PC-9 (cell line): ENCODE results near the gene HSF4. TPM values are rescaled to one million over a fixed set of nuclear protein-coding genes. Genes with fewer than 3 reads are reported as not detected.

Experiments used
- BruUV-seq: library from RNA; stranded (reverse); fragments of 400-500 nt; replicated peaks from 2 replicates; lab custom pipeline; 2021; lab: Mats Ljungman, UMichigan
- CTCF ChIA-PET: fragments of 300-600 bp; sonication (Branson Sonifier 250); formaldehyde crosslinking; loops from one replicate; lab custom pipeline; 2022; ENCODE audit warnings: antibody characterized with exemption; lab: Charles Lee
- POLR2A ChIA-PET: fragments of 300-600 bp; sonication (Branson Sonifier 250); formaldehyde crosslinking; loops from one replicate; lab custom pipeline; 2022; ENCODE audit warnings: antibody characterized with exemption; ENCODE audit not compliant: unreplicated experiment; lab: Charles Lee
- DNase-seq, 2 experiments: peaks; one replicate each; pipeline versions ENCODE4 v3.0.0 to v3.0.0-alpha.2; 2015 to 2022; ENCODE audit warnings: mixed read lengths in 1 of 2
- H2AFZ ChIP-seq: fragments of 200-600 bp; sonication (generic); 2 replicates; pipeline ENCODE4 v1.8.1; 2017; ENCODE audit warnings: antibody characterized with exemption
- H3F3A ChIP-seq: fragments of 200-600 bp; sonication (generic); 2 replicates; pipeline ENCODE4 v1.8.1; 2017; ENCODE audit warnings: antibody characterized with exemption, mild to moderate bottlenecking, low read depth; ENCODE audit not compliant: insufficient read depth
- H3K27ac ChIP-seq: fragments of 200-600 bp; sonication (generic); 2 replicates; pipeline ENCODE4 v1.6.1; 2016; ENCODE audit warnings: mixed run types
- H3K27me3 ChIP-seq: fragments of 200-600 bp; sonication (generic); 2 replicates; pipeline ENCODE4 v1.6.1; 2016; ENCODE audit warnings: low read depth, mixed run types; ENCODE audit not compliant: insufficient read depth
- H3K36me3 ChIP-seq: fragments of 200-600 bp; sonication (generic); 2 replicates; pipeline ENCODE4 v1.6.1; 2016; ENCODE audit warnings: low read depth, mixed run types
- H3K4me1 ChIP-seq: fragments of 200-600 bp; sonication (generic); replicated peaks from 2 replicates; pipeline ENCODE4 v1.6.1; 2016; ENCODE audit warnings: mixed run types; ENCODE audit not compliant: insufficient read depth
- H3K4me2 ChIP-seq: fragments of 200-600 bp; sonication (generic); 2 replicates; pipeline ENCODE4 v1.6.1; 2017; ENCODE audit warnings: mixed run types
- H3K4me3 ChIP-seq: fragments of 200-600 bp; sonication (generic); 2 replicates; pipeline ENCODE4 v1.6.1; 2016; ENCODE audit warnings: mixed run types
- H3K79me2 ChIP-seq: fragments of 200-600 bp; sonication (generic); 2 replicates; pipeline ENCODE4 v1.6.1; 2017; ENCODE audit warnings: low read depth, mixed run types
- H3K9me2 ChIP-seq: fragments of 200-600 bp; sonication (generic); 2 replicates; pipeline ENCODE4 v1.8.1; 2017; ENCODE audit warnings: mild to moderate bottlenecking; ENCODE audit not compliant: insufficient read depth
- H3K9me3 ChIP-seq: fragments of 200-600 bp; sonication (generic); 2 replicates; pipeline ENCODE4 v1.8.1; 2016; ENCODE audit warnings: low read depth; ENCODE audit not compliant: insufficient read depth
- H4K20me1 ChIP-seq: fragments of 200-600 bp; sonication (generic); 2 replicates; pipeline ENCODE4 v1.8.1; 2017; ENCODE audit not compliant: insufficient read depth
- CTCF ChIP-seq: fragments of 200-600 bp; sonication (generic); conservative IDR thresholded peaks from 2 replicates; pipeline ENCODE4 v1.6.1; 2017; ENCODE audit warnings: mixed run types, antibody characterized with exemption, mild to moderate bottlenecking, moderate library complexity
- EZH2 ChIP-seq: fragments of 200-600 bp; sonication (generic); IDR thresholded peaks from 2 replicates; pipeline ENCODE4 v1.8.0; 2017; ENCODE audit warnings: antibody characterized with exemption, low read depth
- intact Hi-C: fragments of 100-400 bp; cut with micrococcal nuclease; formaldehyde crosslinking; loops from one replicate; pipeline ENCODE4 v1.10.0; 2022; ENCODE audit not compliant: unreplicated experiment
- total RNA-seq: library from RNA; stranded (reverse); gene quantifications from 2 replicates; pipeline ENCODE4 v1.2.3, GENCODE V29; 2021

The HSF4 gene
- total RNA-seq, 1 experiment from 2014 or later, result 100 TPM

- H3F3A ChIP-seq, result no peaks in the 10 kb centered on the region
- no TSS peak for BruUV-seq
- no peaks in the 10 kb centered on the region for H3K9me3 ChIP-seq
- intact Hi-C loops, result no loop called here
- H3K79me2 ChIP-seq, result no peaks in the 10 kb centered on the region
- no peak overlapping the region for H3K4me2 ChIP-seq
- H3K27me3 ChIP-seq, result no peaks in the 10 kb centered on the region
- H3K9me2 ChIP-seq, result no peaks in the 10 kb centered on the region
- no peak overlapping the region for H3K27ac ChIP-seq
- H3K4me1 ChIP-seq, result no peaks in the 10 kb centered on the region
- CTCF ChIA-PET, result no interaction called here
- H3K4me3 ChIP-seq, result no peak overlapping the region
- no peaks in the 10 kb centered on the region for H4K20me1 ChIP-seq
- POLR2A ChIA-PET, result no interaction called here
- DNase-seq, result no peak
- no peak overlapping the region for H2AFZ ChIP-seq
- no peak for TF ChIP-seq EZH2
- TF ChIP-seq CTCF, result no peak
- H3K36me3 ChIP-seq, result peaks cover 16% of the 10 kb centered on the region; the same call in 1 of the 2 replicates
Measured at GRCh38 chr16:67128417-67128816, 36.1 kb upstream of the HSF4 start.

- Histone ChIP-seq H2AFZ (no peak overlapping the region), H3K79me2 (no peaks in the 10 kb centered on the region), H3K27ac (no peak overlapping the region), H3K9me2 (no peaks in the 10 kb centered on the region), H4K20me1 (no peaks in the 10 kb centered on the region), H3F3A (no peaks in the 10 kb centered on the region), H3K4me3 (no peak overlapping the region), H3K4me2 (no peak overlapping the region), H3K9me3 (no peaks in the 10 kb centered on the region), H3K36me3 (peaks cover 12% of the 10 kb centered on the region; the same call in 1 of the 2 replicates), H3K27me3 (no peaks in the 10 kb centered on the region), H3K4me1 (no peaks in the 10 kb centered on the region)
- TF ChIP-seq EZH2, result no peak
- no peak for TF ChIP-seq CTCF
- CTCF ChIA-PET, result interaction anchor here (0.6 kb wide), 1 partner anchor 317 kb away, joined by 5 read pairs; no protein-coding TSS in a partner anchor
- intact Hi-C loops, result no loop called here
- DNase-seq, result no peak
- BruUV-seq, result no TSS peak
- POLR2A ChIA-PET, result no interaction called here
Measured at GRCh38 chr16:67128887-67129286, 35.7 kb upstream of the HSF4 start.

GRCh38 chr16:67129422-67129821, 35.1 kb upstream of the HSF4 start:
- TF ChIP-seq CTCF (no peak), EZH2 (no peak)
- intact Hi-C loops, result no loop called here
- H3K9me2 ChIP-seq, result no peaks in the 10 kb centered on the region
- no peak overlapping the region for H3K4me2 ChIP-seq
- POLR2A ChIA-PET, result interaction anchor here (0.6 kb wide), 1 partner anchor 41 kb away, joined by 6 read pairs; the partner anchor contains the start of gene NOL3
- no peaks in the 10 kb centered on the region for H3K79me2 ChIP-seq
- H3F3A ChIP-seq, result no peaks in the 10 kb centered on the region
- no peak for DNase-seq
- peaks cover 12% of the 10 kb centered on the region for H3K36me3 ChIP-seq
- no peaks in the 10 kb centered on the region for H4K20me1 ChIP-seq
- H3K9me3 ChIP-seq, result no peaks in the 10 kb centered on the region
- H3K27me3 ChIP-seq, result no peaks in the 10 kb centered on the region
- CTCF ChIA-PET, result interaction anchor here (0.6 kb wide), 1 partner anchor 317 kb away, joined by 5 read pairs; no protein-coding TSS in a partner anchor
- H2AFZ ChIP-seq, result no peak overlapping the region
- H3K4me3 ChIP-seq, result no peak overlapping the region
- H3K4me1 ChIP-seq, result no peaks in the 10 kb centered on the region
- BruUV-seq, result no TSS peak
- H3K27ac ChIP-seq, result no peak overlapping the region
